ENCODE results near the gene FANCD2.
"Not testable (repeated sequence)": the region's sequence is repeated elsewhere in the genome, so short reads cannot be mapped to it uniquely, and the experiment has no call there.

FANCD2 gene

DNA sequence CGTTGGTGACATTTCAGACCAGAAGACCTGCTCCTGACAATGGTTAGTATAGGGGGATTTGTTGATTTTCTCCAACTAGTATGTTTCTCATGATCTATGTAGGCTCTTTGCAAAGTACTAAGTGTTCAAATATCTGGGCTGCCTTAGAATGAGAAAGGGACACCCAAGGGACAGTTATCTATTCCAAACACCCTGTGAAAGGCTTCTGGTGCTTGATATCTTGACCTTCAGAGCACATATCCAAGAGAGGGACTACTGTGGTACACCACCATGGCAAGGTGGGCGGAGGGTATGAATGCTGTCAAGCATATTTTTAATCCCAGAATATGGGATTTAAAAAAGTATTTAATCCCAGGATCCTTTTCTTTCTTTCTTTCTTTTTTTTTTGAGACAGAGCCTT, 80.7 kb downstream of the FANCD2 start:
- no peak for DNase-seq (ENCODE audit: low read depth, low spot score)

DNA sequence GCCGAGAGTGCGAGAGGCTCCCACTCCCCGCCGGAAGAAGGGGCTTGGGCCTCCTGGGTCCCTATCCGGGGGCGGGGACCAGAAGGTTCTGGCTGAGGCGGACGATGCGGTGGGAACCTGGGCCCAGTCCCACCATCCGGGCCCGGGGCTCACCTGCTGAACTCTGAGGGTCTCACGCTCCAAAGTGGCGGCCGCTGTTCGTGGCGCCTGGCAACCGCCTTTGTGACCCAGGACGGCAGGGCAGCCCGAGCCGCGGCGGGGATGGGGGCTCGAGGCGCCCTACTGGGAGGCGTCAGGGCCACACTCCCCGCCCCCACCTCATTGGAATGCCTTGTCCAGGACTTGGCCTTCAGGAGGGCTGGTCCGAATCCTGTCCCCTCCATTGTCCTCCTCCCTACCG, 81.9 kb downstream of the FANCD2 start, which contains the start of gene FANCD2OS:
TSS of gene FANCD2OS (minus strand) at position 165 of the 400 bp plus-strand sequence. CDS start 3,481 bp downstream, outside the sequence.
- DNase-seq (ENCODE audit: low read depth, low spot score) = no peak

DNA sequence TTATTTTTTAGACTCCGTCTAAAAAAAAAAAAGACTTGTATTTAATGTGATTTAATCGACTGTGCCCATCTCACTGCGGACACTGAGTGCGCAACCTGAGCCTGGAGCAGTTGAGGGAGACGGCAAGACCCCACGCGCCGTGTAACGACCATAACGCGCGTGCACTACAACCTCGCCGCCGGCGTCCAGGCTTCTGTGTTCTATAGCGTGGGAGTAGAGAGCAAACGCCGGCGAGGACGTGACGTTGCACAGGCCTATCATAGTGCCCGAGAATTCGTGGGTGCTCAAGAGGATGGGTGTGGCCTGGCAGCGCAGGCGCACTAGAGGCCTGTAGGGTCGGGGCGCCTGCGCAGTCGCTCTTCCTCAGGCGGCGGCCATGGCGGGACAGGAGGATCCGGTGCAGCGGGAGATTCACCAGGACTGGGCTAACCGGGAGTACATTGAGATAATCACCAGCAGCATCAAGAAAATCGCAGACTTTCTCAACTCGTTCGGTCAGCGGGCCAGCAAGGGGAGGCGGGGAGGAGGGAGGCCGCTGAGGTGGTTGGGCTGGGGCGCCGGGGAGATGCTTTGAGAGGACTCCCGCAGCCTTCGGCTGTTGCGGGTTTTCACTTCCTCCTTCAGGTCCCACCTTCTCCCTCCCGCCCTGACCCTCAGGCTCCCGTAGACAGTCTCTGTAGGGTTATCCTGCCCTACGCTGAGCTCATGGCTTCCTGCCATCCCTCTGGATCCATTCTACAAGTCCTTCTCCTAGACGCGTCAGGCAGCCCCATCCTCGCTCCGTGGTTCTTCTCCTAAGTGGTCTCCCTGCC, 89.3 kb downstream of the FANCD2 start, which contains the start of gene BRK1:
TSS of gene BRK1 (plus strand) at position 350 of the 812 bp plus-strand sequence. CDS start at position 377, 27 bp downstream.
- peak; percentile 82 for DNase-seq (ENCODE audit: low read depth, low spot score)

DNA sequence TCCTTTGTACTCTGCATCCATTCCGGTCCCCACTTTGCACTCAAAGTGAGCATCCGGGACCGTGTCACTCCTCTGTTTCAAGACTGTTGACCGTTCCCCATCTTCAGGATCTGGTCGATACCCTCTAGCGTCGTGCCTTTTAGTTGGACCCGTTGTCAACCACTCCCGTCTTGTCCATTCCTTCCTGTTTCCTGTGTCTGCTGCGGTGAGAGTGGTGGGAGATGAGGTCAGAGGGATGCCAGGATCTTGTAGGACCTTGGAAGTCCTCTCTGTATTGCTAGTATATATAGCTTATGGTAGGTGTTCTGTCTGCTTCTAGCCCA, 89.9 kb downstream of the FANCD2 start:
- no peak for DNase-seq (ENCODE audit: low read depth, low spot score)

DNA sequence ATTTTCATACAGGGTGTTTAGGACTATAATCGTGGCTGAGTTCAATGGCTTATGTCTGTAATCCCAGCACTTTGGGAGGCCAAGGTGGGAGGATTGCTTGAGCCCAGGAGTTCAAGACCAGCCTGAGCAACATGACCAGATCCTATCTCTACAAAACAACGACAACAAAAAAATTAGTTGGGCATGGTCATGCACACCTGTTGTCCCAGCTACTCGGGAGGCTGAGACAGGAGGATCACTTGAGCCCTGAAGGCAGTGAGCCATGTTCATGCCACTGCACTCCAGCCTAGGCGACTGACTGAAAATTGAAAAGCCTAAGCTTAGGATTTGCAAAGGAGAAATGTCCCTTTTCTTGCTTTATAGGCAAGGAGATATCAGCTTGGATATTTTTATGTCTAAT, 90.7 kb downstream of the FANCD2 start:
- DNase-seq (ENCODE audit: low read depth, low spot score) = no peak

DNA sequence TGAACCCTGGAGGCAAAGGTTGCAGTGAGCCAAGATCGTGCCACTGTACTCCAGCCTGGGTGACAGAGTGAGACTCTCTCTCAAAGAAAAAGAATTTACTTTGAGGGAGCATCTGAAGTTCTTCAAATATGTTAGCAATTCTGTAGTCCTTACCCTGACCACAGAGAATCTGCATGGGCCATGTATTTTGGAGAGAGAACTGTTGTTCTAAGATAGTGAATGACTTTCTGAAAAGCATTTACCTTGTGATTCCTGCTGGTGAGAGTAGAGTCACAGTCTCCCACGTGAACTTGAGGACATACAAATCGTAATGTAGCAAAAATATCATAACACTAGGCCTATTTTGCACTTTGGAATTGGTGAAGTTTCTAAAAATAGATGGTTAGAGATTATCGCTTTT, 93.1 kb downstream of the FANCD2 start:
- no peak for DNase-seq (ENCODE audit: low read depth, low spot score)

DNA sequence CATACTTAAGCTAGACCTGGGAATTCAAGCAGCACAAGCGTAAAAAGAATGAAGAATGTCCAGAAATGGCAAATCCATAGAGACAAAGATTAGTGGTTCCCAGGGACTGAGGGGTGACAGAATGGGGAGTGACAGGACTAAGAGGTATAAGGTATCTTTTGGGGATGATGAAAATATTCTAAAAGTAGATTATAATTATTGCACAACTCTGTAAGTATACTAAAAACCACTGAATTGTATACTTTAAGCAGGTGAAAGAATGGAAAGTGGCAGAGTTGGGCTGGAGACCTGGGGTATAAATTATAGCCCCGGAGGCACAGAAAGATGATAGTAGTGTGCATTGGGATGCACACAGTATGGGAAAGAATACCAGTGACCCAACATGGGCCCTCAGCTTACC, 94.8 kb downstream of the FANCD2 start:
- no peak for DNase-seq (ENCODE audit: low read depth, low spot score)

DNA sequence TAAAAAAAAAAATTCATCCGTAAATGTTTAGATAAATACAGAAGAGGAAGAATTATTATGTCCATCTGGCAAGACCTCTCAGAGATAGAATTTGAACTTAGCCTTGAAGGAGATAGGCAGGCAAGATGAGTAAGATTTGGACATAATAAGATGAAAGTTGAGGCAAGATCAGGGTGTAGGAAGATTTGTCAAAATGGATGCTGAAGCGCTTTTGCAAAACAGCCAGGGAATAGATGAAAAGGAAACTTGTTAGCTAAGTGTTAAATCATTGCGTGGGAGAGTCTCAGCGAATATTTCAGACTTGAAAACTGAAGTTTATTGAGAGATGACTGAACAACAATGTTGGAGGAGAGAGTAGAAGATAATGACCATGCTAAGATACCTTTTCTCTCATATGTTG, 96.5 kb downstream of the FANCD2 start:
- no peak for DNase-seq (ENCODE audit: low read depth, low spot score)

DNA sequence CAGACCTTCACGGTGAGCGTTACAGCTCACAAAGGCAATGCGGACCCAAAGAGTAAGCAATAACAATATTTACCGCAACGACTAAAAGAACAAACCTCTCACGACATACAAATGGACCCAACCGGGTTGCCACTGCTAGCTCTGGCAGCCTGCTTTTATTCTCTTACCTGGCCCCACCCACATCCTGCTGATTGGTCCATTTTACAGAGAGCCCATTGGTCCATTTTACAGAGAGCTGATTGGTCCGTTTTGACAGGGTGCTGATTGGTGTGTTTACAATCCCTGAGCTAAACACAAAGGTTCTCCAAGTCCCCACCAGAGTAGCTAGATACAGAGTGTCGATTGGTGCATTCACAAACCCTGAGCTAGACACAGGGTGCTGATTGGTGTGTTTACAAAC, 109.6 kb downstream of the FANCD2 start:
- DNase-seq (ENCODE audit: low read depth, low spot score) = not testable (repeated sequence)

DNA sequence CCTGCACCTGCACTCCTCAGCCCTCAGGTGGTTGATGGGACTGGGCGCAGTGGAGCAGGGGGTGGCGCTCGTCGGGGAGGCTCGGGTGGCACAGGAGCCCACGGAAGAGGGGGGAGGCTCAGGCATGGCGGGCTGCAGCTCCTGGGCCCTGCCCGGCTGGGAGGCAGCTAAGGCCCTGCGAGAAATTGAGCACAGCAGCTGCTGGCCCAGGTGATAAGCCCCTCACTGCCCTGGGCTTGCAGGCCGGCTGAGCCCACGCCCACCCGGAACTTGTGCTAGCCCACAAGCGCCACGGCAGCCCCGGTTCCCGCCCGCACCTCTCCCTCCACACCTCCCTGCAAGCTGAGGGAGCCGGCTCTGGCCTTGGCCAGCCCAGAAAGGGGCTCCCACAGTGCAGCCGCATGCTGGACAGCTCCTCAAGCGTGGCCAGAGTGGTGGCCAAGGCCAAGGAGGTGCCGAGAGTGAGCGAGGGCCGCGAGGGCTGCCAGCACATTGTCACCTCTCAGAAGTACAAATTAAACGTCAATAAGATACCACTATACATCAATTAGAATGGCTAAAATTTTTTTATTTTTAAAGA, 110.3 kb downstream of the FANCD2 start:
- no peak for DNase-seq (ENCODE audit: low read depth, low spot score)

DNA sequence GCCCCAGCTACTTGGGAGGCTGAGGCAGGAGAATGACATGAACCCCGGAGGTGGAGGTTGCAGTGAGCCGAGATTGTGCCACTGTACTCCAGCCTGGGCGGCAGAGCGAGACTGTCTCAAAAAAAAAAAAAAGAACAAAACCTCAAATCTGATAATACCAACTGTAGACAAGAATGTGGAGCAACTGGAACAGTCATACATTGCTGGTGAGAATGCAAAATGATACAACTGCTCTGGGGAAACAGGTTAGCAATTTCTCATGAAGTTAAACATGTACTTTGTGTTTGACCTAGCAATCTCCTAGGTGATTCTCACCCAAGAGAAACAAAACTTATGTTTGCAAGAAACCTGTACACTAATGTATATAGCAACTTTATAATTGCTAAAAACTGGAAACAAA, 110.9 kb downstream of the FANCD2 start:
- no peak for DNase-seq (ENCODE audit: low read depth, low spot score)

DNA sequence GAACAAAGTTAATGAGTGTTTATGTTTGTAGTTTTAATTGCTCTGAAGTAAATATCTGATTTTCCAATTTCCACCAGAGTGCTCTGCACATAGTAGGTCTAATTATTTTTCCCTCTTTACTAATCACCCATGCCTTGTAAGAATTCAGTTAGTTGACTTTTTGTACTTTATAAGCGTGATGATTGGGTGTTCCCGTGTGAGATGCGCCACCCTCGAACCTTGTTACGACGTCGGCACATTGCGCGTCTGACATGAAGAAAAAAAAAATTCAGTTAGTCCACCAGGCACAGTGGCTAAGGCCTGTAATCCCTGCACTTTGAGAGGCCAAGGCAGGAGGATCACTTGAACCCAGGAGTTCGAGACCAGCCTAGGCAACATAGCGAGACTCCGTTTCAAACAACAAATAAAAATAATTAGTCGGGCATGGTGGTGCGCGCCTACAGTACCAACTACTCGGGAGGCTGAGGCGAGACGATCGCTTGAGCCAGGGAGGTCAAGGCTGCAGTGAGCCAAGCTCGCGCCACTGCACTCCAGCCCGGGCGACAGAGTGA, 114.8 kb downstream of the FANCD2 start:
- no peak for DNase-seq (ENCODE audit: low read depth, low spot score)

DNA sequence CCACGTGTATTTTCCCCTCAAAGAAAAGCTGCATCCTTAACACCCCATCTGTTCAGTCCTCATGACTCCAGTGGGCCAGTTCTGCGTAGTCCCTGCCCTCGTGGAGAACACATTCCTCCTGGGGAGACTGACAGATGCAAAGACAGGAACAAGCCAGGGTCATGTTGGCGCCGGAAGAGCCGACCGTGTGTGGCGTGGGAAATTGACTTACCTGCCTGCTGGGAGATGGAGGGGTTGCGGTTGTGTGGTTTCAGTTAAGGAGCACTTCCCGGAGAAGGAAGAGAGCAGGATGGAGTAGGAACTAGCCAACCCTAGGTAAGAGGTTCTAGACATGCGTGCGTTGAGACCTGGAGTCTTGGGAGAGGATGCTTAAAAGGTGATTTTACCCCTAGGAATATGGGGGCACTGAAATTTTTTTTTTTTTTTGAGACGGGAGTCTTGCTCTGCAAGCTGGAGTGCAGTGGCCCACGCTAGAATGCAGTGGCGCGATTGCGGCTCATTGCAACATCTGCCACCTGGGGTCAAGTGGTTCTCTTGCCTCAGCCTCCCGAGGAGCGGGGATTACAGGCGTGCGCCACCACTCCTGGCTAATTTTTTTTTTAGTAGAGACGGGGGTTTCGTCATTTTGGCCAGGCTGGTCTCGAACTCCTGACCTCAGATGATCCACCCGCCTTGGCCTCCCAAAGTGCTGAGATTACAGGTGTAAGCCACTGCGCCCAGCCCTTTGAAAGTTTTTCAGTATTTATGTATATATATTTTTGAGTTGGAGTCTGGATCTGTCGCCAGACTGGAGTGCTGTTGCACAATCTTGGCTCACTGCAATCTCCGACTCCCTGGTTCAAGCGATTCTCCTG, 116.7 kb downstream of the FANCD2 start:
- DNase-seq (ENCODE audit: low read depth, low spot score) = no peak

DNA sequence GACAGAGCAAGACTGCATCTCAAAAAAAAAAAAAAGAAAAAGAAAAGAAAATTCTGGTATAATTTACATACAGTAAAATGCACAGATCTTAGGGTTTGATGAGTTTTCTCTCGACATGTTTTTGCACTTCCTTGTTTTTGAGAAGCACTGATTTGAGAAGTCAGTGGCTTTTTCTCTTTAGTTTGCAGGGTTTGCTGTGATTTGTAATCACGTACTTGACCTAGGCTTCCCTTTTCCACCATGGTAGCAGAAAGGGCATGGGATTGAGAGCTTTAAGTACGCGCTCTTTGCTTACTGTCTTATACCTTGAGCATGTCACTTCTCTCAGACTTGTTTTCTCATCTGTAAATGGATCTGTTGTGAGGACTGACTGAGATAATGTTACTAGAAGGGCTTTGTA, 119.4 kb downstream of the FANCD2 start:
- no peak for DNase-seq (ENCODE audit: low read depth, low spot score)

DNA sequence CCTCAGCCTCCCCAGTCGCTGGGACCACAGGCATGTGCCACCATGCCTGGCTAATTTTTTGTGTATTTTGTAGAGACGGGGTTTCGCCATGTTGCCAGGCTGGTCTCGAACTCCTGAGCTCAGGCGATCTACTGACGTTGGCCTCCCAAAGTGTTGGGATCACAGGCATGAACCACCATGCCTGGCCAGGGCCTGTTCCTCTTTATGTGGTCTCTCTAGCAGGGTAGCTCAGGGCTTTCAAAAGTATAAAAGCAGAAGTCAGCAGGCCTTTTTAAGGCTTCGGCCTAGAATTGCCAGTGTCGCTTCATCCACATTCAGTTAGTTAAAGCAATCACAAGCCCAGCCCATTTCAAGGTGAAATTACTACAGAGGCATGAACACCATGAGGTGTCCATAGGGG, 123.0 kb downstream of the FANCD2 start:
- no peak for DNase-seq (ENCODE audit: low read depth, low spot score)

DNA sequence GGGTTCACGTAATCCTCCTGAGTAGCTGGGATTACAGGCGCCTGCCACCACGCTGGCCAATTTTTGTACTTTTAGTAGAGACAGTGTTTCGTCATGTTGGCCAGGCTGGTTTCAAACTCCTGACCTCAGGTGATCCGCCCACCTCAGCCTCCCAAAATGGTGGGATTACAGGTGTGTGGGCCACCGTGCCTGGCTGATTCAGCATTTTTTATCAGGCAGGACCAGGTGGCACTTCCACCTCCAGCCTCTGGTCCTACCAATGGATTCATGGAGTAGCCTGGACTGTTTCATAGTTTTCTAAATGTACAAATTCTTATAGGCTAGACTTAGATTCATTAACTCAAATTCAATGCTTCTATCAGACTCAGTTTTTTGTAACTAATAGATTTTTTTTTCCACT, 124.8 kb downstream of the FANCD2 start:
- DNase-seq (ENCODE audit: low read depth, low spot score) = no peak

Measured in brain pericyte (primary cell).